COLO668 (cell line): ENCODE data around the gene MDGA2.
"Not testable (repeated sequence)": the region's sequence is repeated elsewhere in the genome, so short reads cannot be mapped to it uniquely, and the experiment has no call there.

Experiments
- DNase-seq: peaks from one replicate; lab custom pipeline; 2025; ENCODE audit not compliant: unreplicated experiment; lab: John Stamatoyannopoulos, UW

Gene MDGA2

GRCh38 chr14:47246367-47246766, 429.0 kb downstream of the MDGA2 start:
- DNase-seq: no peak

DNA sequence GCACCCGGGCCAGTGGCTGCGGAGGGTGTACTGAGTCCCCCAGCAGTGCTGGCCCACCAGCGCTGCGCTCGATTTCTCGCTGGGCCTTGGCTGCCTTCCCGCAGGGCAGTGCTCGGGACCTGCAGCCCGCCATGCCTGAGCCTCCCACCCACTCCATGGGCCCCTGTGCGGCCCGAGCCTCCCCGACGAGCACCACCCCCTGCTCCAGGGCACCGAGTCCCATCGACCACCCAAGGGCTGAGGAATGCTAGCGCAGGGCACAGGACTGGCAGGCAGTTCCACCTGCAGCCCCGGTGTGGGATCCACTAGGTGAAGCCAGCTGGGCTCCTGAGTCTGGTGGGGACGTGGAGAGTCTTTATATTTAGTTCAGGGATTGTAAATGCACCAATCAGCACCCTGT, 432.8 kb downstream of the MDGA2 start:
- DNase-seq: not testable (repeated sequence)

DNA sequence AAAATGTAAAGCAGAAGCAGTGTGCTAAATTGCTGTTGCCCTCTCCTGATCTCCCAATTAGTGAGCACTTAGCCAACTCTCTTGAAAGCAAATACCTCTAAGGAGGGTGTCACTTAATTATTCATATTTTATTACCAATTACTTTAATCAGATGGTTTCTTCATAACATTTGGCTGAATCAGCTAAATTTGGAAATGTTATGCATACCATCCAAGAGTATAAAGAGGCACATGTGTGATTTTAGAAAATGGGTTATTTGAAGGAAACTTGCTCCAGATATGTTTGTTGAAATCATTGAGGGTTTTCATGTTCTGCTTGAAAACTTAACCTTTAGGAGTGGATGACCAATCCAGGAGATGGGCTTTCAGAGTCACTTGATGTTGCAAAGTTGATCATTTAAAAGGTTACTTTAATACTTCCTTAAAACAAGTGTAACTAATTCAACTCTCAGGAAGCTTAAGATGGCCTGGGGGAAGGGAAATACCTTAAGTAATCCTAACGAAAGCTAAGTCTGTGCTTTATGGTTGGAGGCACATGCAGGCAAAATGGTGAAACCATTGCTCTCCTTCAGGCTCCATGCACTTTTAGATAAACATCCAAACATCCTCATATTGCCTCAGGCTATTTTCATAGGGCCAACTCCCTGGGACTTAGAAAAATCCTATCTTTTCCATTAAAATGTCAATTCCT, 434.5 kb downstream of the MDGA2 start:
- no peak for DNase-seq

DNA sequence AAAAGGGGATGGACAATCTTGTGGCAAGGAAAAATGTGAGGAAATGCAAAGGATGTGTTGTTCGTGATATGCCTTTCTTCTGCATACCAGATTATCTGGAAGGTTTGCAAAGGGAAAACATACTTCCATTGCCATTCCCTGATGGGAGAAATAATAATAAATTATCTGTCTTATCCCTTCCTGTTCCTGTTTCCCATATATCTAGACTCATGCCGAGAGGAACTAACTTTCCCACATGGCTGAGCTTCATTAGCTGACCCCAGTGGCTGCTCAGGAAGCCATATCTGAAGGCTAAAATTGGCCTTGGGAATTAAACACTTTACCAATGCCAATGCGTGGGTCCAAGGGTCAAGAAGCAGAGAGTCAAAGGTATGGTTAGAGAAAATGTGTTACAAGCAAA, 439.8 kb downstream of the MDGA2 start:
- no peak for DNase-seq

GRCh38 chr14:47226877-47227520, 448.4 kb downstream of the MDGA2 start:
- no peak for DNase-seq

DNA sequence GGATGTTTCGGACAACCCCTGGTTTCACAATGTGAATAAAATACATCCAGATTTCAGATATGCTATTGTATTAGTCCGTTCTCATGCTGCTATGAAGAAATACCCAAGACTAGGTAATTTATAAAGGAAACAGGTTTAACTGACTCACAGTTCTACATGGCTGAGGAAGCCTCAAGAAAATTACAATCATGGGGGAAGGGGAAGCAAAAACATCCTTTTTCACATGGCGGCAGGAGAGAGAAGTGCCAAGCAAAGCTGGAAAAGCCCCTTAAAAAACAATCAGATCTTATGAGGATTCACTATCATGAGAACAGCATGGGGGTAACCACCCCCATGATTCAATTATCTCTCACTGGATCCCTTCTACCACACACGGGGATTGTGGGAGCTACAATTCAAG, 451.7 kb downstream of the MDGA2 start:
- DNase-seq: no peak

DNA sequence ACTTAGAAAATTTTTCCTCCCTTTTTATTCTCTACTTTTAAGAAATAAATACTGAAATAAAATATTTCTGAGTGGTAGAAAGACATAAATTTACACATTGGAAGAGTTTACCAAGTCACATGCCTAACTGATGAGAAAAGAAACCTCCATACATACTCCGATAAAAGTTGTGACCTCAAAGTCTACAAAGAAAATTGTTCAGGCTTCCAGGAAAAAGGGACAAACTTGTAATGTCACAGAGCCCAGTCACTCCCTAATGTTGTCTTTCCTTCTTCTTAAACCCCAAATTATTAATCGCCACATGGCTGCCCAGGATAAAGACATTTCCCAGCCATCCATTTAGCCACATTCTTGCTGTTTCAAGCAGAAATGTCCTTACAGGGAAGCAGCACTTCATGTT, 455.3 kb downstream of the MDGA2 start:
- no peak for DNase-seq

GRCh38 chr14:47211263-47211662, 464.1 kb downstream of the MDGA2 start:
- no peak for DNase-seq

DNA sequence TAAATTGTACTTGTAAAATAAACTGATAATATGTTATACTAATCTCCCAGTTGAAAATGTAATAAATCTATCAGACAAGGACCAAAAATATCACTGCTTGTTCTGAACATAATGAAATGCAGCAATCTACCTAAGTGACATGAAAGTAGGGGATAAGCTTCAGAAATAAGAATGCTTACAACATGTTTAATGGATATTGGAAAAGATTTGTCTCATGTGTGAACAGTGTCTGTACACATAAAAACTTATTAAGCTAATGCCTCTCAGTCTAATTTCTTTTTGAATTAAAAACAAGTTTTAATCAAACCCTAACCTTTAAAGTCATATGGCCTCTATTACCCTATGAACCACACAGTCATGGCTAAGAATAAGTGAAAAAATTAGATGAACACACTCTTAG, 465.3 kb downstream of the MDGA2 start:
- no peak for DNase-seq

DNA sequence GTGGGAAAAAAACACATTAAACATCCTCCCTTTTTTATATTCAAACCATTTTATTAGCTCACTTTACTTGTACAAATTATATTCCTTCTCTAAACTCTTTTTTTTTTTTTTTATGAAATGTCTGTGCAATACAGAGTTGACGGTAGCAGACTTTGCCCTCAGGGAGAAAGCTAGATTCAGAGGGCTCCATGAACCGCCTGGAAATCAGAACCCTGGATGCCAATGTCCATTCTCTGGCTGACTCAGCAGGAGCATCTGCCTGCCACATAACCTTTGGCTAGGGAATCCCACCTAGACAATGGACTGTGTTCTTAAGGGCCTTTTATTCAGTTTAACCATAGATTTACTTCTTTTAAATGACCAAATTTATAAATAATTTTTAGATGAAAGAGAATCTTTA, 467.0 kb downstream of the MDGA2 start:
- no peak for DNase-seq

GRCh38 chr14:47207617-47208016, 467.8 kb downstream of the MDGA2 start:
- no peak for DNase-seq

DNA sequence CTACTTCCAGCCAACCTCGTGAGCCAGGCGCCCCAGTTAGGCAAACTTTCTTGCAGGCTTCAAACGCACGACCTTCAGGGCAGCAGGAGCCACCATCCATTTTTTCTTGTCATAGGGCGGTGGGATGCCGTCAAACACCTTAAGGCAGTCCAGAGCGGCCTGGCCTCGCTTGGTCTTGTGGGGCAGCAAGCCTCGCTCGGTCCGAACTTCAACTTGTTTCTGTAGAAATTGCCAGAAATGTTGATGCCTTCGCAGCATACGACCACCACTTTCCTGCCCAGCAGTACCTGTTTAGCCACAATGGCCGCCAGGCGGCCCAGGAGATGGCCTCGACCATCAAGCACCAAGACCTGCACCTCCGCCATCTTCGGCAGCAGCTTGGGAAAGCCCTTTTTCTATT, 474.7 kb downstream of the MDGA2 start:
- DNase-seq: no peak

GRCh38 chr14:47195582-47195981, 479.8 kb downstream of the MDGA2 start:
- no peak for DNase-seq

DNA sequence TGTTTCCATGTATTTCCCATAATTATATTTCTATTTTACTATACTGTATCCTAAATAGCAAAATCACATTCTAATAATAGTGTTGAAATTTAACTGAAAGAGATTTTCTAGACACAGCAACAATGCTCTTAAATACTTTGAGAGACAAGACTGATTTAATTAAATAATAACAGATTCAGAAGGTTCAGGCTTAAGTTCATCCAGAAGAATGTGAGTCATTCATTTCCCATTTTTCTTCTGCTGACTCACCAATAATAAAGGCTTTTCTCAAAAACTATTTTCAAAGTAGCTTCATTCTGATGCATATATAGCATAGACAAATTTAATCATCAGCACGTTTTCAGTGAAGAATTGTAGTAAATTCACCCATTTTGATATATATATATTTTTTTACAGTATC, 481.4 kb downstream of the MDGA2 start:
- no peak for DNase-seq

- not testable (repeated sequence) for DNase-seq
Observed at GRCh38 chr14:47192203-47192602, 483.2 kb downstream of the MDGA2 start.

GRCh38 chr14:47191700-47192099, 483.7 kb downstream of the MDGA2 start:
- DNase-seq: no peak

- no peak for DNase-seq
Observed at GRCh38 chr14:47189911-47190484, 485.4 kb downstream of the MDGA2 start.

DNA sequence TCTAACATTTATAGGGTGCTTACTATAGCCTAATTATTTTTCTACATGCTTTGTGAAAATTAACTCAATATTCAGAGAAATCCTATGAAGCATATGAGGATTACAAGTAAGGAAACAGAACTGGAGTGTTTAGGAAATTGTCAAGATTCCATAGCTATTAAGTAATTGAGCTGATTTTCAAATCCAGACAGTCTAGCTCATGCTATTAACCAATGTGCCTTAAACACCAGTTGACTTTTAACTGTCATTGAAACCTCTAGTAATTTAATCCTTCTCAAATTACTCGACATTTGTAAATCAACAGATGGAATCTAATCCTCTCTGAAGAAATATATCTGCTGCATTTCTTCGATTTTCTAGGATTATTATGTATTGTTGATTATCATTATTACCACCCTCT, 488.9 kb downstream of the MDGA2 start:
- DNase-seq: no peak

- no peak for DNase-seq
Observed at GRCh38 chr14:47179906-47180305, 495.5 kb downstream of the MDGA2 start.

- not testable (repeated sequence) for DNase-seq
Observed at GRCh38 chr14:47171896-47172295, 503.5 kb downstream of the MDGA2 start.

- no peak for DNase-seq
Observed at GRCh38 chr14:47167402-47167801, 508.0 kb downstream of the MDGA2 start.

- no peak for DNase-seq
Observed at GRCh38 chr14:47155395-47155794, 520.0 kb downstream of the MDGA2 start.
